Measurements from ENCODE around the gene ORAI2. TPM values are rescaled to one million over a fixed set of nuclear protein-coding genes. Genes with fewer than 3 reads are reported as not detected.
"Not testable (repeated sequence)": the region's sequence is repeated elsewhere in the genome, so short reads cannot be mapped to it uniquely, and the experiment has no call there.

Gene ORAI2
- total RNA-seq, 1 experiment from 2014 or later: 24.3 TPM

DNA sequence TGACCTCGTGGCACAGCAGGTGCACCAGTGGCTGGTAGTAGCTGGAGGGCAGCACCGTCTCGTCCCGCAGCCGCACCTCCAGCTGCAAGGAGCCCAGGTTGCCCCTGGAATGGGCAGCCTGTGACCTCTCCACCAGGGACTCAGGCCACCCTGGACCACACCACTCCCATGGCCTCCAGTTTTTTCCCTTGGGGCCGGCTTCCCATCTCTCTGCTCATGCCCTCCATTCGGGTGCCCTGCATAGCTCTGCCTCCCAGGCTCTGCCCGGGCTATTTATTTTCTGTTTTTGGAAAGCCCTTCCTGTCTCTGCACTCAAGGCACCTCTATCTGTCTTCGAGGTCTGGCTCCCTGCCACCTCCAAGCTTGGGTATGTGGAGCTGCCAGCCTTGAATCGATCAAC lies 63.5 kb downstream of the ORAI2 start:
- not testable (repeated sequence) for H3K36me3 ChIP-seq, DNase-seq, H3K27me3 ChIP-seq, H3K4me3 ChIP-seq, H3K9me3 ChIP-seq

DNA sequence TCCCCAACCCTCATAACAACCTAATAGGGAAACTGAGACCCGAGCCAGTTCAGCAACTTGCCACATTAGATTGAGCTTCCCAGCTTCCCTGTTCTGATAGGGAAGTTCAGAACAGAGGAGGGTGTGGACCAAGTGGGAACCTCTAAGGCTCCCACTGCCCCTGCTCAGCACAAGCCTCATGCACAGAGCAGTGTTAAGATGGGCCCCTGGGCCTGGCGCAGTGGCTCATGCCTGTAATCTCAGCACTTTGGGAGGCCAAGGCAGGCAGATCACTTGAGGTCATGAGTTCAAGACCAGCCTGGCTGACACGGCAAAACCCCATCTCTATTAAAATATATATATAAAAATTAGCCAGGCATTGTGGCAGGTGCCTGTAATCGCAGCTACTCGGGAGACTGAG lies 63.9 kb downstream of the ORAI2 start:
- DNase-seq: not testable (repeated sequence)

DNA sequence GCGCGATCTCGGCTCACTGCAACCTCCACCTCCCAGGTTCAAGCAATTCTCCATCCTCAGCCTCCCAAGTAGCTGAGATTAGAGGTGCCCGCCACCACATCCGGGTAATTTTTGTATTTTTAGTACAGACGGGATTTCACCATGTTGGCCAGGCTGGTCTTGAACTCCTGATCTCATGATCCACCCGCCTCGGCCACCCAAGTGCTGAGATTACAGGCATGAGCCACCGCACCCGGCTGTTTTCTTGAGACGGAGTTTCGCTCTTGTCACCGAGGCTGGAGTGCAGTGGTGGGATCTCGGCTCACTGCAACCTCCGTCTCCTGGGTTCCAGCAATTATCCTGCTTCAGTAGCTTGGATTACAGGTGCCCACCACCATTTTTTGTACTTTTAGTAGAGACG lies 64.9 kb downstream of the ORAI2 start:
- H3K36me3 ChIP-seq, H3K9me3 ChIP-seq, H3K4me3 ChIP-seq, H3K27me3 ChIP-seq, DNase-seq: not testable (repeated sequence)

More for the DNA sequence above, 63.9 kb downstream of the ORAI2 start:
- not testable (repeated sequence) for H3K9me3 ChIP-seq, H3K27me3 ChIP-seq, H3K4me3 ChIP-seq, H3K36me3 ChIP-seq

DNA sequence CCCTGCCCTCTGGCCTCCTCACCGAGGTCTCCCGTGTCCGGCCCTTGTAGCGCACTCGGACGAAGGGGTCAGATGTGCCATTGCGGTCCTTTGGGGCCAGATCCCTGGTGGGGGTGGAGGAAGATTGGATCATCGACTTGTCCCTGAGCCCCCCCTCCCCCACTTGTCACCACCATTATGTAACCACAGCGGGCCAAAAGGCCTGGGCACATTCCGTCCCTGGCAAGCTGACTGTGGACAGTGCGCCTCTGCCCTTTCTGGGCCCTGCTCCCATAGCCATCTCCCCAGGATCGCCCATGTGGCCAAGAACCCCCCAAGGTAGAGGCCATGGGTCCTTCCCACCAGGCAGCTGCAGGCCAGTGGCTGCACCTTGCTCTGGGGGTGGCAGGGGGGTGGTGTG lies 69.8 kb downstream of the ORAI2 start:
- not testable (repeated sequence) for DNase-seq, H3K27me3 ChIP-seq, H3K9me3 ChIP-seq, H3K36me3 ChIP-seq, H3K4me3 ChIP-seq

DNA sequence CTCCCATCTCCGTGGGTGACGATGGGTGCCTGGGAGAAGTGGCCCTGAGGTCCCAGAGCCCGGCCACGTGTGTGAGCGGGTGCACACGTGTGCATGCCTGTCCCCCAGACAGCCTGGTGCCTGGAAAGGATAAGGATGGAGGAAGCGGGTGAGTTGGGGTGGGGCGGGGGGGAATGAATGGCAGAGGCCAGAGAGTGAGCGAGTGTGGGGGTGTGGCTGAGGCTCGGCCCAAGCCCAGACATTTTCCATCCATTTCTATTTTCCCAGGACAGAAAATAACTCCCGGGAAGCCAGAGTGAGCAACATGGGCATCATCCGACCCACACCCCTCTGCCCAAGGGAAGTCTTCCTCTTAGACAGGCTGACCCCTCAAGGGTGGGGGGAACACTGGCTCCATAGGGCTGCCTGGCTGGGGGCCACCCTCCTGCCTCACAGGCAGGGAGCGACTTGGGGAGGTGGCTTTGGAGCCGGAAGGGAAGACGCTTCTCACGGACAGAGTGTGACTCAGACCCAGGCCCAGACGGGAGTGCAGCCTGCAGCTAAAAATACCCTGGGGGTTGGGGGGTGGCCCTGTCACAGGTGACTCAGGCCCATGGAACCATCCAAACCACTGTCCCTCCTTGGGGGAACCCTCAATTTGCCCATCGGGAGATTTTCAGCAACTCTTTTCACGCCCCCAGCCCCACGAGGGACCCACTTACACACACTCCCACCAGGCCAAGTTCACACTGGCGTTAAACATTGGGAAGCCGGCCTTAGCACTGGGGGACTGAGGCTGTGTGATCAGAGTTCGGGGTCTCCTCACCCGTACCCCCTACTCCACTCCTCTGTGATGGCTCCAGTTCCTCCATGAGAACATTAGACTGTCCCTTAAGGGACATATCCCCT lies 72.2 kb downstream of the ORAI2 start:
- DNase-seq, H3K27me3 ChIP-seq, H3K9me3 ChIP-seq, H3K4me3 ChIP-seq, H3K36me3 ChIP-seq: not testable (repeated sequence)

Other genes with a start within 250 kb of the ORAI2 start
- gene SH2B2, start 146.7 kb upstream of the ORAI2 start, total RNA-seq (2014; rRNA removed; shearing (Covaris generic); ENCODE audit: low replicate concordance): 0.40 and 1.3 TPM in 2 replicates
- gene SPDYE6, start 77.1 kb upstream of the ORAI2 start, total RNA-seq (2014; rRNA removed; shearing (Covaris generic); ENCODE audit: low replicate concordance): not detected in 2 replicates
- 7.6 and 16.2 TPM in 2 replicates for gene PRKRIP1, start 37.2 kb upstream of the ORAI2 start, total RNA-seq (2014; rRNA removed; shearing (Covaris generic); ENCODE audit: low replicate concordance)
- gene ALKBH4, start 31.3 kb downstream of the ORAI2 start, total RNA-seq (2014; rRNA removed; shearing (Covaris generic); ENCODE audit: low replicate concordance): 10.8 and 17.1 TPM in 2 replicates
- gene LRWD1, start 31.4 kb downstream of the ORAI2 start, total RNA-seq (2014; rRNA removed; shearing (Covaris generic); ENCODE audit: low replicate concordance): 19.6 and 29.7 TPM in 2 replicates
- 18.4 and 45.5 TPM in 2 replicates for gene POLR2J, start 45.3 kb downstream of the ORAI2 start, total RNA-seq (2014; rRNA removed; shearing (Covaris generic); ENCODE audit: low replicate concordance)
- gene RASA4B, start 84.2 kb downstream of the ORAI2 start, total RNA-seq (2014; rRNA removed; shearing (Covaris generic); ENCODE audit: low replicate concordance): 0.12 and 1.7 TPM in 2 replicates
- gene UPK3BL2, start 110.1 kb downstream of the ORAI2 start, total RNA-seq (2014; rRNA removed; shearing (Covaris generic); ENCODE audit: low replicate concordance): 2.5 TPM in 1 of 2 replicates, not detected in the other
- gene SPDYE2, start 117.7 kb downstream of the ORAI2 start, total RNA-seq (2014; rRNA removed; shearing (Covaris generic); ENCODE audit: low replicate concordance): not detected in 2 replicates
- gene POLR2J3, start 139.0 kb downstream of the ORAI2 start, total RNA-seq (2014; rRNA removed; shearing (Covaris generic); ENCODE audit: low replicate concordance): 2.2 and 7.1 TPM in 2 replicates
- gene RASA4, start 183.2 kb downstream of the ORAI2 start, total RNA-seq (2014; rRNA removed; shearing (Covaris generic); ENCODE audit: low replicate concordance): 1.6 and 3.9 TPM in 2 replicates
- gene UPK3BL1, start 209.2 kb downstream of the ORAI2 start, total RNA-seq (2014; rRNA removed; shearing (Covaris generic); ENCODE audit: low replicate concordance): 0.37 and 13.4 TPM in 2 replicates
- gene SPDYE2B, start 216.7 kb downstream of the ORAI2 start, total RNA-seq (2014; rRNA removed; shearing (Covaris generic); ENCODE audit: low replicate concordance): not detected in 2 replicates
- gene POLR2J2, start 238.1 kb downstream of the ORAI2 start, total RNA-seq (2014; rRNA removed; shearing (Covaris generic); ENCODE audit: low replicate concordance): not detected in 2 replicates